ENCODE measurements around the gene GPLD1. TPM values are rescaled to one million over a fixed set of nuclear protein-coding genes. Genes with fewer than 3 reads are reported as not detected.

The GPLD1 gene
- total and polyA plus RNA-seq, 2 experiments from 2014 or later, result 3.8 to 11.1 TPM

DNA sequence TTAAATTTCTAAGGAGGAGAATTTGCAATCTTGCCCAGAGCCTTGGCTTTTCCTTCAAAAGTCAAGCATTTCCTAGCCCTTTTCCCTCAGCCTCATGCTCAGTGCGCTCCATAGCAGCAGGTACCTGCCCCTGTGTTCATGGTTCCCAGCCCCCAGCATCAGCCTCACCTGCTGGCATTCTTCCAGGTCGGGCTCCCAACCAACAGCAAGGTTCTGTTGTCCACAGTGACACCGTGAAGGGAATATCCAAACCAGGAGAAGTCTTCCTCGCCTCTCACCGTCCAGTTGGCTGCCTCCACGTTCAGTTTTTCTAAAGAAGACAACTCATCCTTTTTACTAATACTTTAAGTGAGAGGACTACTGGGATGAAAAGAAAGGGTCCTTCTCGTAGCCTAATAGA is 42.7 kb downstream of the GPLD1 start:
- H3K36me3 ChIP-seq (ENCODE audit: insufficient read depth), result no peaks in the 10 kb centered on the region
- no peak overlapping the region for H3K4me3 ChIP-seq
- no peaks in the 10 kb centered on the region for H3K36me3 Mint-ChIP-seq (ENCODE audit: low read depth)
- H3K27ac Mint-ChIP-seq, result no peak overlapping the region
- H2AFZ ChIP-seq, result no peak overlapping the region
- no peak for DNase-seq (ENCODE audit: low spot score)
- H3K4me2 ChIP-seq, result no peak overlapping the region
- ATAC-seq, result no peak
- H4K20me1 ChIP-seq (replicated peaks; ENCODE audit: insufficient read depth), result no peaks in the 10 kb centered on the region
- H3K4me1 Mint-ChIP-seq, result peaks cover 6% of the 10 kb centered on the region; the same call in 2 of the 3 replicates
- no peaks in the 10 kb centered on the region for H3F3A ChIP-seq (replicated peaks; ENCODE audit: low read depth)
- H3K4me1 ChIP-seq (ENCODE audit: insufficient read depth), result no peaks in the 10 kb centered on the region; the same call in 1 of the 2 replicates
- TF ChIP-seq, protein P1, sequence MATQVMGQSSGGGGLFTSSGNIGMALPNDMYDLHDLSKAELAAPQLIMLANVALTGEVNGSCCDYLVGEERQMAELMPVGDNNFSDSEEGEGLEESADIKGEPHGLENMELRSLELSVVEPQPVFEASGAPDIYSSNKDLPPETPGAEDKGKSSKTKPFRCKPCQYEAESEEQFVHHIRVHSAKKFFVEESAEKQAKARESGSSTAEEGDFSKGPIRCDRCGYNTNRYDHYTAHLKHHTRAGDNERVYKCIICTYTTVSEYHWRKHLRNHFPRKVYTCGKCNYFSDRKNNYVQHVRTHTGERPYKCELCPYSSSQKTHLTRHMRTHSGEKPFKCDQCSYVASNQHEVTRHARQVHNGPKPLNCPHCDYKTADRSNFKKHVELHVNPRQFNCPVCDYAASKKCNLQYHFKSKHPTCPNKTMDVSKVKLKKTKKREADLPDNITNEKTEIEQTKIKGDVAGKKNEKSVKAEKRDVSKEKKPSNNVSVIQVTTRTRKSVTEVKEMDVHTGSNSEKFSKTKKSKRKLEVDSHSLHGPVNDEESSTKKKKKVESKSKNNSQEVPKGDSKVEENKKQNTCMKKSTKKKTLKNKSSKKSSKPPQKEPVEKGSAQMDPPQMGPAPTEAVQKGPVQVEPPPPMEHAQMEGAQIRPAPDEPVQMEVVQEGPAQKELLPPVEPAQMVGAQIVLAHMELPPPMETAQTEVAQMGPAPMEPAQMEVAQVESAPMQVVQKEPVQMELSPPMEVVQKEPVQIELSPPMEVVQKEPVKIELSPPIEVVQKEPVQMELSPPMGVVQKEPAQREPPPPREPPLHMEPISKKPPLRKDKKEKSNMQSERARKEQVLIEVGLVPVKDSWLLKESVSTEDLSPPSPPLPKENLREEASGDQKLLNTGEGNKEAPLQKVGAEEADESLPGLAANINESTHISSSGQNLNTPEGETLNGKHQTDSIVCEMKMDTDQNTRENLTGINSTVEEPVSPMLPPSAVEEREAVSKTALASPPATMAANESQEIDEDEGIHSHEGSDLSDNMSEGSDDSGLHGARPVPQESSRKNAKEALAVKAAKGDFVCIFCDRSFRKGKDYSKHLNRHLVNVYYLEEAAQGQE (IDR thresholded peaks at IDR 0.05; ENCODE audit: unreplicated experiment), result no peak
- TF ChIP-seq ZNF114 (CRISPR knock-in tag; IDR thresholded peaks at IDR 0.05) (no peak), ZNF331 (CRISPR knock-in tag; IDR thresholded peaks at IDR 0.05; ENCODE audit: low read depth) (no peak), JUNB (IDR thresholded peaks at IDR 0.05; ENCODE audit: unreplicated experiment) (no peak), NANOG (IDR thresholded peaks at IDR 0.05; ENCODE audit: borderline replicate concordance) (no peak), EZH2 (IDR thresholded peaks at IDR 0.05; ENCODE audit: low read depth, unreplicated experiment) (no peak), CREB1 (CRISPR knock-in tag; IDR thresholded peaks at IDR 0.05; ENCODE audit: low read depth) (no peak), POLR2AphosphoS5 (IDR thresholded peaks at IDR 0.05; ENCODE audit: low read depth) (no peak)
- TF ChIP-seq, protein P2, sequence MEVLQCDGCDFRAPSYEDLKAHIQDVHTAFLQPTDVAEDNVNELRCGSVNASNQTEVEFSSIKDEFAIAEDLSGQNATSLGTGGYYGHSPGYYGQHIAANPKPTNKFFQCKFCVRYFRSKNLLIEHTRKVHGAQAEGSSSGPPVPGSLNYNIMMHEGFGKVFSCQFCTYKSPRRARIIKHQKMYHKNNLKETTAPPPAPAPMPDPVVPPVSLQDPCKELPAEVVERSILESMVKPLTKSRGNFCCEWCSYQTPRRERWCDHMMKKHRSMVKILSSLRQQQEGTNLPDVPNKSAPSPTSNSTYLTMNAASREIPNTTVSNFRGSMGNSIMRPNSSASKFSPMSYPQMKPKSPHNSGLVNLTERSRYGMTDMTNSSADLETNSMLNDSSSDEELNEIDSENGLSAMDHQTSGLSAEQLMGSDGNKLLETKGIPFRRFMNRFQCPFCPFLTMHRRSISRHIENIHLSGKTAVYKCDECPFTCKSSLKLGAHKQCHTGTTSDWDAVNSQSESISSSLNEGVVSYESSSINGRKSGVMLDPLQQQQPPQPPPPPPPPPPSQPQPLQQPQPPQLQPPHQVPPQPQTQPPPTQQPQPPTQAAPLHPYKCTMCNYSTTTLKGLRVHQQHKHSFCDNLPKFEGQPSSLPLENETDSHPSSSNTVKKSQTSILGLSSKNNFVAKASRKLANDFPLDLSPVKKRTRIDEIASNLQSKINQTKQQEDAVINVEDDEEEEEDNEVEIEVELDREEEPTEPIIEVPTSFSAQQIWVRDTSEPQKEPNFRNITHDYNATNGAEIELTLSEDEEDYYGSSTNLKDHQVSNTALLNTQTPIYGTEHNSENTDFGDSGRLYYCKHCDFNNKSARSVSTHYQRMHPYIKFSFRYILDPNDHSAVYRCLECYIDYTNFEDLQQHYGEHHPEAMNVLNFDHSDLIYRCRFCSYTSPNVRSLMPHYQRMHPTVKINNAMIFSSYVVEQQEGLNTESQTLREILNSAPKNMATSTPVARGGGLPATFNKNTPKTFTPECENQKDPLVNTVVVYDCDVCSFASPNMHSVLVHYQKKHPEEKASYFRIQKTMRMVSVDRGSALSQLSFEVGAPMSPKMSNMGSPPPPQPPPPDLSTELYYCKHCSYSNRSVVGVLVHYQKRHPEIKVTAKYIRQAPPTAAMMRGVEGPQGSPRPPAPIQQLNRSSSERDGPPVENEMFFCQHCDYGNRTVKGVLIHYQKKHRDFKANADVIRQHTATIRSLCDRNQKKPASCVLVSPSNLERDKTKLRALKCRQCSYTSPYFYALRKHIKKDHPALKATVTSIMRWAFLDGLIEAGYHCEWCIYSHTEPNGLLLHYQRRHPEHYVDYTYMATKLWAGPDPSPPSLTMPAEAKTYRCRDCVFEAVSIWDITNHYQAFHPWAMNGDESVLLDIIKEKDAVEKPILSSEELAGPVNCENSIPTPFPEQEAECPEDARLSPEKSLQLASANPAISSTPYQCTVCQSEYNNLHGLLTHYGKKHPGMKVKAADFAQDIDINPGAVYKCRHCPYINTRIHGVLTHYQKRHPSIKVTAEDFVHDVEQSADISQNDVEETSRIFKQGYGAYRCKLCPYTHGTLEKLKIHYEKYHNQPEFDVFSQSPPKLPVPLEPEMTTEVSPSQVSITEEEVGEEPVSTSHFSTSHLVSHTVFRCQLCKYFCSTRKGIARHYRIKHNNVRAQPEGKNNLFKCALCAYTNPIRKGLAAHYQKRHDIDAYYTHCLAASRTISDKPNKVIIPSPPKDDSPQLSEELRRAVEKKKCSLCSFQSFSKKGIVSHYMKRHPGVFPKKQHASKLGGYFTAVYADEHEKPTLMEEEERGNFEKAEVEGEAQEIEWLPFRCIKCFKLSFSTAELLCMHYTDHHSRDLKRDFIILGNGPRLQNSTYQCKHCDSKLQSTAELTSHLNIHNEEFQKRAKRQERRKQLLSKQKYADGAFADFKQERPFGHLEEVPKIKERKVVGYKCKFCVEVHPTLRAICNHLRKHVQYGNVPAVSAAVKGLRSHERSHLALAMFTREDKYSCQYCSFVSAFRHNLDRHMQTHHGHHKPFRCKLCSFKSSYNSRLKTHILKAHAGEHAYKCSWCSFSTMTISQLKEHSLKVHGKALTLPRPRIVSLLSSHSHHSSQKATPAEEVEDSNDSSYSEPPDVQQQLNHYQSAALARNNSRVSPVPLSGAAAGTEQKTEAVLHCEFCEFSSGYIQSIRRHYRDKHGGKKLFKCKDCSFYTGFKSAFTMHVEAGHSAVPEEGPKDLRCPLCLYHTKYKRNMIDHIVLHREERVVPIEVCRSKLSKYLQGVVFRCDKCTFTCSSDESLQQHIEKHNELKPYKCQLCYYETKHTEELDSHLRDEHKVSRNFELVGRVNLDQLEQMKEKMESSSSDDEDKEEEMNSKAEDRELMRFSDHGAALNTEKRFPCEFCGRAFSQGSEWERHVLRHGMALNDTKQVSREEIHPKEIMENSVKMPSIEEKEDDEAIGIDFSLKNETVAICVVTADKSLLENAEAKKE (CRISPR knock-in tag; IDR thresholded peaks at IDR 0.05), result no peak
- TF ChIP-seq, protein P3, sequence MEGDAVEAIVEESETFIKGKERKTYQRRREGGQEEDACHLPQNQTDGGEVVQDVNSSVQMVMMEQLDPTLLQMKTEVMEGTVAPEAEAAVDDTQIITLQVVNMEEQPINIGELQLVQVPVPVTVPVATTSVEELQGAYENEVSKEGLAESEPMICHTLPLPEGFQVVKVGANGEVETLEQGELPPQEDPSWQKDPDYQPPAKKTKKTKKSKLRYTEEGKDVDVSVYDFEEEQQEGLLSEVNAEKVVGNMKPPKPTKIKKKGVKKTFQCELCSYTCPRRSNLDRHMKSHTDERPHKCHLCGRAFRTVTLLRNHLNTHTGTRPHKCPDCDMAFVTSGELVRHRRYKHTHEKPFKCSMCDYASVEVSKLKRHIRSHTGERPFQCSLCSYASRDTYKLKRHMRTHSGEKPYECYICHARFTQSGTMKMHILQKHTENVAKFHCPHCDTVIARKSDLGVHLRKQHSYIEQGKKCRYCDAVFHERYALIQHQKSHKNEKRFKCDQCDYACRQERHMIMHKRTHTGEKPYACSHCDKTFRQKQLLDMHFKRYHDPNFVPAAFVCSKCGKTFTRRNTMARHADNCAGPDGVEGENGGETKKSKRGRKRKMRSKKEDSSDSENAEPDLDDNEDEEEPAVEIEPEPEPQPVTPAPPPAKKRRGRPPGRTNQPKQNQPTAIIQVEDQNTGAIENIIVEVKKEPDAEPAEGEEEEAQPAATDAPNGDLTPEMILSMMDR (conservative IDR thresholded peaks at IDR 0.05; ENCODE audit: low read depth in 2 of 2), result no peak
- TF ChIP-seq, protein P4, sequence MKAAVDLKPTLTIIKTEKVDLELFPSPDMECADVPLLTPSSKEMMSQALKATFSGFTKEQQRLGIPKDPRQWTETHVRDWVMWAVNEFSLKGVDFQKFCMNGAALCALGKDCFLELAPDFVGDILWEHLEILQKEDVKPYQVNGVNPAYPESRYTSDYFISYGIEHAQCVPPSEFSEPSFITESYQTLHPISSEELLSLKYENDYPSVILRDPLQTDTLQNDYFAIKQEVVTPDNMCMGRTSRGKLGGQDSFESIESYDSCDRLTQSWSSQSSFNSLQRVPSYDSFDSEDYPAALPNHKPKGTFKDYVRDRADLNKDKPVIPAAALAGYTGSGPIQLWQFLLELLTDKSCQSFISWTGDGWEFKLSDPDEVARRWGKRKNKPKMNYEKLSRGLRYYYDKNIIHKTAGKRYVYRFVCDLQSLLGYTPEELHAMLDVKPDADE (IDR thresholded peaks at IDR 0.05), result no peak
- no peaks in the 10 kb centered on the region for H3K27me3 ChIP-seq (ENCODE audit: insufficient read depth)
- no peak overlapping the region for H3K27ac ChIP-seq (ENCODE audit: low read depth)
- peaks cover 5% of the 10 kb centered on the region for H3K27me3 Mint-ChIP-seq (ENCODE audit: insufficient read depth, low read depth, poor library complexity)
- no peaks in the 10 kb centered on the region for H3K79me2 ChIP-seq (replicated peaks; ENCODE audit: insufficient read depth)
- H3K9me3 Mint-ChIP-seq, result no peaks in the 10 kb centered on the region
- no peak overlapping the region for H3K4me3 Mint-ChIP-seq
- H3K9me2 ChIP-seq (ENCODE audit: insufficient read depth), result no peaks in the 10 kb centered on the region

Data from GM23338 (cell line).